GM12874 (cell line): ENCODE results near the gene PCDHB12.

Source experiments
- CTCF ChIP-seq: IDR thresholded peaks from 2 replicates; pipeline ENCODE4 v1.5.1; 2011; ENCODE audit warnings: low read depth, mild to moderate bottlenecking, control low read depth, low read length, moderate library complexity; ENCODE audit not compliant: insufficient read depth

Gene PCDHB12

DNA sequence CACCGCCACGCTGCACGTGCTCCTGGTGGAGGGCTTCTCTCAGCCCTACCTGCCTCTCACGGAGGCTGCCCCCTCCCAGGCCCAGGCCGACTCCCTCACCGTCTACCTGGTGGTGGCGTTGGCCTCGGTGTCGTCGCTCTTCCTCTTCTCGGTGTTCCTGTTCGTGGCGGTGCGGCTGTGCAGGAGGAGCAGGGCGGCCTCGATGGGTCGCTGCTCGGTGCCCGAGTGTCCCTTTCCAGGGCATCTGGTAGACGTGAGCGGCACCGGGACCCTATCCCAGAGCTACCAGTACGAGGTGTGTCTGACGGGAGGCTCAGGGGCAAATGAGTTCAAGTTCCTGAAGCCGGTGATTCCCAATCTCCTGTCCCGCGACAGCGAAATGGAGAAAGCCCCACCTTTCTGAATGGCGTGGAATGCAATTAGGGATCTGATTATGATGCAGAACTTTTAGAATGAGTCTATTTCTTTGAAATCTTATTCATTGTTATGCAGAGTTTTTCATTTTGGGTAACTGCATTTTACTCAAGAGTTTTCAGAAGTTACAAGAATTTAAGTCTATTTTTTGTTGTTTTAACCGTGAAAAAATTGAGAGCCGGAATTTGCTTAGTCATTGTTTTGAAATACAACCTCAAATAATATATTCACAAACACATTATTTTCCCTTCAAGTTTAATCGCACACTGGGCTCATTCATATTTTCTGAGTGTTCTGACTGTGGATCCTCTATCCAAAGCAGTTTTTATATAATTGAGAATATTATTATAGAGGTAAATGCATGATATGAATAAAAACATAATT, 28.2 kb downstream of the PCDHB12 start:
- no peak for TF ChIP-seq CTCF

DNA sequence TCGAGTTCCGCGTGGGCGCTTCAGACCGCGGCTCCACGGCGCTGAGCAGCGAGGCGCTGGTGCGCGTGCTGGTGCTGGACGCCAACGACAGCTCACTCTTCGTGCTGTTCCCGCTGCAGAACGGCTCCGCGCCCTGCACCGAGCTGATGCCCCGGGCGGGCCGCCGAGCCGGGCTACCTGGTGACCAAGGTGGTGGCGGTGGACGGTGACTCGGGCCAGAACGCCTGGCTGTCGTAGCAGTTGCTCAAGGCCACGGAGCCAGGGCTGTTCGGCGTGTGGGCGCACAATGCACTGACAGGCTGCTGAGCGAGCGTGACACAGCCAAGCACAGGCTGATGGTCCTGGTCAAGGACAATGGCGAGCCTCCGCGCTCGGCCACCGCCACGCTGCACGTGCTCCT, 33.0 kb downstream of the PCDHB12 start:
- TF ChIP-seq CTCF: no peak

DNA sequence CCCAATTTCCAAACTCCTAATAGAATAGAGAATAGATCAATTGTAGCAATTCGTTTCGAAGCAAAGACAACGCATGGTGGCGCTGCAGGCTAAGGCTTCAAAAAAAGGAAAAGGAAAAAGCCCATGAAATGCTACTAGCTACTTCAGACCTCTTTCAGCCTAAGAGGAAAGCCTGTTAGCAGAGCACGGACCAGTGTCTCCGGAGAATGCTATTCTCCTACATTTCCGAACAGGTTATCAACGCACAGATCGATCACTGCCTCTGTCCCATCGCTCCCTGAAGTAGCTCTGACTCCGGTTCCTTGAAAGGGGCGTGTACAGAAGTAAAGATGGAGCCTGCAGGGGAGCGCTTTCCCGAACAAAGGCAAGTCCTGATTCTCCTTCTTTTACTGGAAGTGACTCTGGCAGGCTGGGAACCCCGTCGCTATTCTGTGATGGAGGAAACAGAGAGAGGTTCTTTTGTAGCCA, 36.8 kb downstream of the PCDHB12 start, which contains the start of gene PCDHB15:
PCDHB15 (plus strand) TSS at position 146 of the 468 bp plus-strand sequence; CDS start at position 330, 184 bp downstream.
- no peak for TF ChIP-seq CTCF

- no peak for TF ChIP-seq CTCF
Observed at GRCh38 chr5:141250576-141250975, 42.1 kb downstream of the PCDHB12 start.

DNA sequence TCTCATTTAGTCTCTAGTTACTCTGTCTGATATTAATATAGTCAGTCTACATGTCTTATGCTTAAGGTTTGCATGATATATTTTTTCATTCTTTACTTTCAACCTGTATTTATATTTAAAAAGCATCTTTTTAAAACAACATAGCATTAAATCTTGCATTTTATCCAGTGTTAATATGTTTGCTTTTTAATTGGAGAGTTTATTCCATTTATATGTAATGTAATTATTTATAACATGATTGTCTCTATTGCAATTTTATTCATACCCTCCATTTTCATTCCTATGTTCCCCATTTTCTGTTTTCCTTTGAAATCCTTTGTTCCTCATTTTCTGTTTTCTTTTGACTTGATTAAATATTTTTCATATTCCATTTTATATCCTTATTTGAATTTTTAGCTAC, 49.9 kb downstream of the PCDHB12 start:
- no peak for TF ChIP-seq CTCF

DNA sequence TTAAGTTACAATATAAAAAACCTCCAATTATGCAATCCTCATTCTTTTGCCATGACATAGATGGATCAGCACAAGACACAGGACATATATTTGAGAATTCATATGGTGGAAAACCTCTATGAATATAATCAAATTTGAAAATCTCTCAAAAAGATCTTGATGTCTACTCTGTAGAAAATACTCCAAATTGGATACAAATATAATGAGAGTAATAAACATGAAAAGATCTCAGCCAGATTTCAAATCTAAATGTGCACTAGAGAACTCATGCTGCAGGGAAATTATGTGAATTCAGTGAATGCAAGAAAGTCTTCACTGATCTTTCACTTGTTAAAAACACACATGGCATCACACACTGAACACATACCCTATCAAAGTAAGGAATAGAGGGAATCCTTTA, 50.4 kb downstream of the PCDHB12 start:
- TF ChIP-seq CTCF: no peak

DNA sequence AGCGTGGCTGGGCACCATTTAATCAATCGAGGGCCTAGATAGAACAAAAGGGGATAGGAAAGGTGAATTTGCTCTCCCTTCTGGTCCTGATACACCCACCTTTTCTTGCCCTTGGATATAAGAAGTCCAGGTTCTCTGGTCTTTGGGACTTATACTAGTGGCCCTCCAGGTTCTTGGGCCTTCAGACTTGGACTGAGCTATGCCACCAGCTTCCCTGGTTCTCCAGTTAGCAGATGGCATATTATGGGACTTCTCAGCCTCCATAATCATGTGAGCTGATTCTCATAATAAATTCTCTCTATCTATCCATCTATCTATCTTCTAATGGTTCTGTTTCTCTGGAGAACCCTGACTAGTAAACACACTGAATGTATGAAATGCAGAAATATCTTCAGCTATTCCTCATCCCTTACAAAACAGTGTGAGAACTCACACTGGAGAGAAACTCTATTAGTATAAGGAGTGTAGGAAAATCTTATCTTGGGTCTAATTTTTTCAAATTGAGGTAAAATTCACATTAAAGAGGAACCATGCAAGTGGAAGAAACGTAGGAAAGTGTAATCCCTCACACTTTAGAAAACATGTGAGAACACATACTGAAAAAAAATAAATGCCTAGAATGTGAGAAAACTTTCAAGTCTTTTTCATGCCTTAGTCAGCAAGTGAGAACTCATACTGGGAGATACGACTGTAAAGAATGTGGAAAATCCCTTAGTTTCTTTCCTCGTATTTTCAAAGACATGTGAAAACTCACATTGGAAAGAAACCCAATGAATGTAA, 52.1 kb downstream of the PCDHB12 start:
- no peak for TF ChIP-seq CTCF
